ENCODE measurements around the gene POU2F2. TPM values are rescaled to one million over a fixed set of nuclear protein-coding genes. Genes with fewer than 3 reads are reported as not detected.

POU2F2 gene
- total and polyA plus RNA-seq, 2 experiments from 2014 or later: 1.5 to 3.0 TPM

GRCh38 chr19:42086188-42086736 is 46.0 kb downstream of the POU2F2 start:
- Histone ChIP-seq H3K4me1 (ENCODE audit: insufficient read depth) (peaks cover 17% of the 10 kb centered on the region), H3K27ac (no peak overlapping the region), H3K9me2 (ENCODE audit: insufficient read depth) (no peaks in the 10 kb centered on the region), H3K27me3 (replicated peaks; ENCODE audit: insufficient read depth) (no peaks in the 10 kb centered on the region), H3K4me3 (no peak overlapping the region), H3K79me2 (ENCODE audit: insufficient read depth) (peaks cover 22% of the 10 kb centered on the region), H3F3A (ENCODE audit: insufficient read depth) (peaks cover 21% of the 10 kb centered on the region; the same call in 1 of the 2 replicates), H3K36me3 (ENCODE audit: low read depth) (0 out of 2 replicates have a peak, but pooled peaks cover 2% of the 10 kb centered on the region), H2AFZ (no peak overlapping the region), H3K4me2 (ENCODE audit: unreplicated experiment) (no peak overlapping the region), H3K9ac (no peak overlapping the region), H4K20me1 (ENCODE audit: insufficient read depth) (no peaks in the 10 kb centered on the region), H3K9me3 (ENCODE audit: low read depth) (no peaks in the 10 kb centered on the region)
- no peak for TF ChIP-seq EZH2phosphoT487 (IDR thresholded peaks at IDR 0.05; ENCODE audit: insufficient read depth, low read depth)
- TF ChIP-seq EZH2 (IDR thresholded peaks at IDR 0.05; ENCODE audit: insufficient read depth, poor library complexity, severe bottlenecking): no peak
- 78 to 80% methylated on average over 9 of the region's 9 CpGs for WGBS, 2 experiments (ENCODE audit: low coverage in 1 of 2, low lambda C conversion rate in 2 of 2, missing lambda C conversion rate in 2 of 2)
- in situ Hi-C loops (cut with MboI): no loop called here
- no peak for DNase-seq

GRCh38 chr19:42083537-42083936 is 48.7 kb downstream of the POU2F2 start:
- no peak for DNase-seq
- Histone ChIP-seq H3K36me3 (ENCODE audit: low read depth) (0 out of 2 replicates have a peak, but pooled peaks cover 6% of the 10 kb centered on the region), H3K4me1 (ENCODE audit: insufficient read depth) (peaks cover 9% of the 10 kb centered on the region), H3K9me3 (ENCODE audit: low read depth) (no peaks in the 10 kb centered on the region), H2AFZ (no peak overlapping the region), H3K27ac (no peak overlapping the region), H3K27me3 (replicated peaks; ENCODE audit: insufficient read depth) (no peaks in the 10 kb centered on the region), H3K79me2 (ENCODE audit: insufficient read depth) (peaks cover 49% of the 10 kb centered on the region), H3K9me2 (ENCODE audit: insufficient read depth) (no peaks in the 10 kb centered on the region), H3K4me2 (ENCODE audit: unreplicated experiment) (no peak overlapping the region), H3F3A (ENCODE audit: insufficient read depth) (peaks cover 21% of the 10 kb centered on the region; the same call in 1 of the 2 replicates), H3K9ac (no peak overlapping the region), H4K20me1 (ENCODE audit: insufficient read depth) (no peaks in the 10 kb centered on the region), H3K4me3 (no peak overlapping the region)
- TF ChIP-seq EZH2 (IDR thresholded peaks at IDR 0.05; ENCODE audit: insufficient read depth, poor library complexity, severe bottlenecking) (no peak), EZH2phosphoT487 (IDR thresholded peaks at IDR 0.05; ENCODE audit: insufficient read depth, low read depth) (no peak)
- WGBS, 2 experiments (ENCODE audit: low coverage in 1 of 2, low lambda C conversion rate in 2 of 2, missing lambda C conversion rate in 2 of 2): 80 to 92% methylated on average over 5 of the region's 5 CpGs
- in situ Hi-C loops (cut with MboI): no loop called here

DNA sequence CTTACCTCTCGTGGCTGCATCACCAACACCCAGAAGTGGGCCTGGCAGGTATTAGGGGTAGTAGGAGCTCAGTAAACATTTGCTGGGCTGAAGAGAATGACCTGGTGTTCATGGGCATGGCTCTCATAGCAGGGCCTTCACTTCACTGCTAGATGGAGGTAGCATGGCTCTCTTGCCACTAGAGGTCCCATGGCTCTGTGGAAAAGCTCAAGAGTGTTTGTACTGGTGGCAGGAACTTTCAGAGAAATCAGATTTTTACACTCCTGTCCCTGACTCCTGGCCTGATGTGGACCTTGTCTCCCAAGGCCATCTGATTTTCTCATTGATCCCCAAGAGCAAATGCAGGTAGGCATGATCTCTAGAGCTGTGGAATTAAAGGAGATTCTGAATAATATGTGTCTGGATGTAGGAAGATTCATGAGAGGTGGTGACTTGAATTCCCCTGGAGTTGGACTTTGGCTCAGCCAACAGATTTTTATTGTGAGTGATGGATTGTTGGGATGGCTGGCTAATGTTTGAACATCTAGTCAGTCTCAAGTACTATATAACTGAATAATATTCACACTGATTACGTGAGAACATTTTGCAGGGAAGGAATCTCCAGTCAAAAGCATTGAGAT is 50.6 kb downstream of the POU2F2 start:
- no peak for TF ChIP-seq EZH2 (IDR thresholded peaks at IDR 0.05; ENCODE audit: insufficient read depth, poor library complexity, severe bottlenecking)
- no peak for TF ChIP-seq EZH2phosphoT487 (IDR thresholded peaks at IDR 0.05; ENCODE audit: insufficient read depth, low read depth)
- H3K79me2 ChIP-seq (ENCODE audit: insufficient read depth): peaks cover 68% of the 10 kb centered on the region
- peak; percentile 76 for DNase-seq
- H3K36me3 ChIP-seq (ENCODE audit: low read depth): 0 out of 2 replicates have a peak, but pooled peaks cover 6% of the 10 kb centered on the region
- 76 to 81% methylated on average over 2 of the region's 2 CpGs for WGBS, 2 experiments (ENCODE audit: low coverage in 1 of 2, low lambda C conversion rate in 2 of 2, missing lambda C conversion rate in 2 of 2)
- no peaks in the 10 kb centered on the region for H3K27me3 ChIP-seq (replicated peaks; ENCODE audit: insufficient read depth)
- H3K9ac ChIP-seq: no peak overlapping the region
- H3K27ac ChIP-seq: no peak overlapping the region
- in situ Hi-C loops (cut with MboI): no loop called here
- H3K9me2 ChIP-seq (ENCODE audit: insufficient read depth): no peaks in the 10 kb centered on the region
- no peaks in the 10 kb centered on the region for H3K9me3 ChIP-seq (ENCODE audit: low read depth)
- no peak overlapping the region for H3K4me3 ChIP-seq
- peaks cover 10% of the 10 kb centered on the region for H3K4me1 ChIP-seq (ENCODE audit: insufficient read depth)
- no peaks in the 10 kb centered on the region for H4K20me1 ChIP-seq (ENCODE audit: insufficient read depth)
- H3K4me2 ChIP-seq (ENCODE audit: unreplicated experiment): no peak overlapping the region
- no peak overlapping the region for H2AFZ ChIP-seq
- peaks cover 12% of the 10 kb centered on the region; the same call in 1 of the 2 replicates for H3F3A ChIP-seq (ENCODE audit: insufficient read depth)

DNA sequence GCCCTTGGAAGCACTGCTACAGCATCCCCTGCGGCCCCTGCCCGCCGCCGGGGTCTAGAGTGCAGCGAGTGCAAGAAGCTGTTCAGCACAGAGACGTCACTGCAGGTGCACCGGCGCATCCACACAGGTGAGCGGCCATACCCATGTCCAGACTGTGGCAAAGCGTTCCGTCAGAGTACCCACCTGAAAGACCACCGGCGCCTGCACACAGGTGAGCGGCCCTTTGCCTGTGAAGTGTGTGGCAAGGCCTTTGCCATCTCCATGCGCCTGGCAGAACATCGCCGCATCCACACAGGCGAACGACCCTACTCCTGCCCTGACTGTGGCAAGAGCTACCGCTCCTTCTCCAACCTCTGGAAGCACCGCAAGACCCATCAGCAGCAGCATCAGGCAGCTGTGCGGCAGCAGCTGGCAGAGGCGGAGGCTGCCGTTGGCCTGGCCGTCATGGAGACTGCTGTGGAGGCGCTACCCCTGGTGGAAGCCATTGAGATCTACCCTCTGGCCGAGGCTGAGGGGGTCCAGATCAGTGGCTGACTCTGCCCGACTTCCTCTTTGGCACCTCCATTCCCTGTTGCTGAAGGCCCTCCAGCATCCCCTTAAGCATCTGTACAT is 51.4 kb downstream of the POU2F2 start:
- Histone ChIP-seq H3K4me1 (ENCODE audit: insufficient read depth) (peaks cover 10% of the 10 kb centered on the region), H3K9me2 (ENCODE audit: insufficient read depth) (no peaks in the 10 kb centered on the region), H3K27me3 (replicated peaks; ENCODE audit: insufficient read depth) (no peaks in the 10 kb centered on the region), H3K27ac (no peak overlapping the region), H3K36me3 (ENCODE audit: low read depth) (0 out of 2 replicates have a peak, but pooled peaks cover 6% of the 10 kb centered on the region), H3K79me2 (ENCODE audit: insufficient read depth) (peaks cover 75% of the 10 kb centered on the region), H3K9me3 (ENCODE audit: low read depth) (no peaks in the 10 kb centered on the region), H3K4me3 (no peak overlapping the region), H3F3A (ENCODE audit: insufficient read depth) (peaks cover 9% of the 10 kb centered on the region; the same call in 1 of the 2 replicates), H4K20me1 (ENCODE audit: insufficient read depth) (no peaks in the 10 kb centered on the region), H3K9ac (no peak overlapping the region), H2AFZ (no peak overlapping the region), H3K4me2 (ENCODE audit: unreplicated experiment) (no peak overlapping the region)
- no peak for DNase-seq
- WGBS, 2 experiments (ENCODE audit: low coverage in 1 of 2, low lambda C conversion rate in 2 of 2, missing lambda C conversion rate in 2 of 2): 89 to 91% methylated on average over 23 to 28 of the region's 28 CpGs
- in situ Hi-C loops (cut with MboI): no loop called here
- TF ChIP-seq EZH2 (IDR thresholded peaks at IDR 0.05; ENCODE audit: insufficient read depth, poor library complexity, severe bottlenecking) (no peak), EZH2phosphoT487 (IDR thresholded peaks at IDR 0.05; ENCODE audit: insufficient read depth, low read depth) (no peak)
